Right lobe of liver (tissue), 4 donors: Measurements from ENCODE around the gene KCNK3.

Experiments used
- CTCF ChIP-seq, 4 donors: fragments of 200-600 bp in 3 of 4; fragments of 450-650 bp in 1 of 4; IDR thresholded peaks; one replicate each; pipeline versions ENCODE4 v1.5.1 to v1.8.0; 2016 to 2022; ENCODE audit warnings: antibody characterized with exemption in 4 of 4, mild to moderate bottlenecking in 2 of 4
- POLR2A ChIP-seq: fragments of 450-650 bp; IDR thresholded peaks from one replicate; pipeline ENCODE4 v1.6.1; 2017; ENCODE audit warnings: antibody characterized with exemption, mild to moderate bottlenecking
- donor health status: DM: no; HTN: no; CAD: no.
- donor health status: DM: no; HTN: no; CAD: no.
- donor health status: DM: no; HTN: yes; CAD: no.

- no peak for TF ChIP-seq CTCF (IDR thresholded peaks at IDR 0.05)
- TF ChIP-seq POLR2A = no peak
These were observed 40.9 kb downstream of the KCNK3 start for GRCh38 chr2:26733413-26733812.
